ELR (cell line): ENCODE results near the gene CD2AP.
"Not testable (repeated sequence)": the region's sequence is repeated elsewhere in the genome, so short reads cannot be mapped to it uniquely, and the experiment has no call there.

Experiments used
- DNase-seq: peaks from one replicate; pipeline ENCODE4 v3.0.0-alpha.2; 2015; ENCODE audit warnings: low read depth

Gene CD2AP

GRCh38 chr6:47496935-47497579, 19.5 kb downstream of the CD2AP start:
- DNase-seq, result no peak

- DNase-seq, result no peak
Measured at GRCh38 chr6:47502920-47503319, 25.3 kb downstream of the CD2AP start.

GRCh38 chr6:47509937-47510336, 32.3 kb downstream of the CD2AP start:
- no peak for DNase-seq

- no peak for DNase-seq
Measured at GRCh38 chr6:47512872-47513271, 35.3 kb downstream of the CD2AP start.

DNA sequence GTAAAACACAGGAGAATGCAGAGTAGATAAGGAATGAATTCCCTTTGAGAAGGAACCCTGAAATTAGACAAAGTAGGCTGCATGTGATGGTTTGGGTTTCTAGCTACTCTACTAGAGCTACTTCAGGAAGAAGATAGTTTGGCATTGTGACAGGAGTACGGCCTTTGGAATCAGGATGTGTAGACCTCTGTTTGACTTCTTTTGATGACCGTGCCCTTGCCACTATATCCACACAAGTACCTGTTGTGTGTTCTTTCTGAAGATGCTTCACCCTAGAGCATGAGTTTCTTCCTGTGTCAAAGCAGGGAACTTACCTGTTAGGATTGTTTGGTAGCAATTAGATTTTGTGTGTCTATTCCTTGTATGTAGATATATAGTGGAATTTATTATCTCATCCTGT, 41.7 kb downstream of the CD2AP start:
- DNase-seq, result no peak

DNA sequence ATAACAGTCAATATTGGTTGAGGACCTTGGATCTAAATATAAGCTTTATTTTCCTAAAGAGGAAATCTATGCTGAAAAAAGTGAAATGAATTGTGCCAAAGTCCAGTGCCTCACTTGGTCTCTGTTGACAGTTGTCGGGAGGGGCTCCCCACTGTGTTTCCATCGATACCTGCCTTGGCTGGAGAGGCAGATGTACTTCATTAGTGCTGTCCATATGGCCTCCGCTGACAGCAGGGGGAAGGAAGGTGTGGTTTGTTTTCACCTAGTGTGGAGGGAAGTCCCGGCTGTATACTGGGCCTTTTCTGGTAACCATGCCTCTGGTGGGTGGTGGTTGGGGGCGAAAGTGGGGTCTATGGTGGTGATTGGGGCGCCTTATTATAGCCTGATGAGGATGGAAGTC, 42.7 kb downstream of the CD2AP start:
- no peak for DNase-seq

DNA sequence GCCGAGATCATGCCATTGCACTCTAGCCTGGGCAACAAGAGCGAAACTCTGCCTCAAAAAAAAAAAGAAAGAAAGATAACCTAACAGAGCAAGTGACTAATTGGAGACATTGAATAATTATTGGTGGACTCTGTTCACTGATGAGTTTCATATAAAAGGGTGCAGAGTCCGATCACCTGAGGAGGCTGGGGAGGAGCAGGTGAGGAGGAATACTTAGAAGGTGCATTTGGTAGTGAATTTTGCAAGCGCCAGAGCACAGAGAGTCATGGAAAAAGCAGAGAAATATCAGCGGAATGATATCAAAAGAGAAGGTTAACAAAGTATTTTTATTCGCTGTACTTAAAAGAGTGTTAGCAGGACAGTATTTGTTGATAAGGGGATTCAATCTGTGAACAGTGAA, 44.4 kb downstream of the CD2AP start:
- DNase-seq, result no peak

- DNase-seq, result no peak
Measured at GRCh38 chr6:47524136-47524845, 46.7 kb downstream of the CD2AP start.

DNA sequence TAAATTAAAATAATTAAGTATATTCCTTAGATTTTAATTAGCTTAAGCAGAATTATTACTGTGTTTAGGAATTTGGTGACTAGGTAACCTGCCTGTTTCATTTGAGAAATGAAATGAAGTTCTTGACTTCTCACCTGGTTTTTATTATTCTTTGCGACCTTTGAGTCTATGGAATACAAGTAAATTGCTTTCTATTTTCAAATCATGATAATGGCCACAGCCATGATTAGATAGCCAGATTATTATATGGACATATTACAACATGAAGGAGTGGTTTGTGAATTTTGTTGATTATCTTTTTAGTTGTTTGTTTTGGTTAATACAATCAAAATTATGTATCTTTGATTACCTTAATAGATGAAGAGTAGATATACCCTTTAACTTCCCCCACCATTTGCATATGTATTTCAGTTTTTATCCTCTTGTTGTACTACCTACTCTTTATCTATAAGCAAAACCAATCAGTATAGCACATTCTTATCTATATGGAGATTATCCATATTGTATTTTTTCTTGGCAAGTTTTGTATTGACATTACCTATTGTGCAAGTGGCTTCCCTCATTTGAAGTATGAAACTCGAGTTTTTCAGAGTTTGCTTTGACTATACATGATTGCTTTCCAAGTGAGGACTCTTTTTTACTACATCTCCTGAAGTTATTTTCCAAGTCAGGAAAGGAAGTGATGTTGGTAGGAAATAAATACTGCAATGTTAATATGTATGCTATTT, 47.9 kb downstream of the CD2AP start:
- no peak for DNase-seq

- no peak for DNase-seq
Measured at GRCh38 chr6:47527274-47527673, 49.7 kb downstream of the CD2AP start.

DNA sequence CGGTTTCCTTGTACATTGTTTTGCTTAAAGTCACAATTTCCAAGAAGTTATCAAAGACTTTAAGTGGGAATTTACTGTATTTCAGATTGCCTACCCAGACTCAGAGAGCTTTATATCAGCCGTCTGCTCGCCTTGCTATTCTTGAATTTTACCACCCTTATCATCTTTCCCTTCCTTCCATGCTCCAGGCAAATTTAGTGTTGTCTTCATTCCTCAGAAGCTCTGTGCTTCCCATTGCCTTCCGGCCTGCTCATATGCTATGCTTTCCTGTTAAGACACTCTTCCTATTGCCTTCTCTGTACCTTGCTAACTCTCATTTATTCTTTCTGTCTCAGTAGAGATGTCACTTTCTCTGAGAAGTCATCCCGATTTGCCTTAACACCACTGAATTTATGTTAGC, 52.1 kb downstream of the CD2AP start:
- DNase-seq, result no peak

- no peak for DNase-seq
Measured at GRCh38 chr6:47532981-47533585, 55.5 kb downstream of the CD2AP start.

DNA sequence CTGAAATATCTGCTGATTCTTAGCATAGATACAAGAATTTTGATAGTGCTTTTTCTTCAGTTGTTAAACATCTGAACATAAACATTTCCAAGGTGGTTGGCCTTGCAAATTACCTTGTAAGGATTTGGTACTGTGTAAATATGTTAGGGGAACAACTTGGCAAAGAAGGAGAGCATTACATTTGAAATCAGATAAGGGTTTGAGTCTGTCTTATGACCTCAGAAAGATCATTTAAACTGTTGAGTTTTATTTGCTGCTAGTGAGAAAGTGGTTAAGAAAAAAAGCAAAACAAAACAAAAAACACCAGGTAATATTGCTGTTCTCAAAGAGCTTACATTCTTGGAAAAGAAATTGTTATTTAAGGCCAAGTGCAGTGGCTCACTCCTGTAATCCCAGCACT, 56.5 kb downstream of the CD2AP start:
- no peak for DNase-seq

DNA sequence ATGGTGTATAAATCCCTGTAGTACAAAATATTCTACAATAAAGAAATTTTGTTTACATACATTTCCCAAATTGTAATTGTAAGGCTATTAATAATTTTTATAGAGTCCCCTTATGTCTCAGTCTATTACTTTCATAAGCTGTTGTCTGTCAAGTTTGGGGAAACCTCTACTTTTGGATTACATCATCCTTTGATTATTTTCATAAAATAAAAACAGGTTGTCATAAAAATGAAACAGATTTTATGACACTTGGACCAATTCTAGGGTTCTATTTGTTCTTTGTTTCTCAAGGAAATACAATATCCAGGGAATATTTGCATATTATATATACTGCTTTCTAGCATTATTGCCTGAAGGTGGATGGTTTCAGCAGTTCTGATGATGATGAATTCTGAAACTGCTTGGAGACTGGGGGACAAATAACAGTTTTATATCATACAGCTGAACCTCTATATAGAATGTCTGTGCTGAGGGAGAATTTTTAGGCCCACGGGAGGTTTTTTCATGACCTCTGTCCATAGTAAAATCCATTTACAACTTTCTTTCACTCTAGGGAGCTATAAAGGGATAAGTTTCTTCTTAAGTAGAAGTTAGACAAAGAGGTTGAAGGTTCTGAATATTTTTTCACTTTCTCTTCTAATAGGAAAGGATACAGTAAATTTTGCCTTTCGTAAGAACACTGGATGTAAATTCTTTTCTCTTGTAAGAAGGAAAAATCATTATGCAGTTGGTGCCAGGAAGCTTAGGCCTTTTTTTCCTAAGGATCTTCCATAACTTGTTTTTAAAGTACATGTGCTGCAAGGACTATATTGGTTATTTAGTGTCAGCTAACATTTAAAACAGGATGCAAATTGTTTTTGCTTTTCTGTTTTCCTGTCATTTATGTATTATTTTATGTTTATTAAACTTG, 58.0 kb downstream of the CD2AP start:
- no peak for DNase-seq

DNA sequence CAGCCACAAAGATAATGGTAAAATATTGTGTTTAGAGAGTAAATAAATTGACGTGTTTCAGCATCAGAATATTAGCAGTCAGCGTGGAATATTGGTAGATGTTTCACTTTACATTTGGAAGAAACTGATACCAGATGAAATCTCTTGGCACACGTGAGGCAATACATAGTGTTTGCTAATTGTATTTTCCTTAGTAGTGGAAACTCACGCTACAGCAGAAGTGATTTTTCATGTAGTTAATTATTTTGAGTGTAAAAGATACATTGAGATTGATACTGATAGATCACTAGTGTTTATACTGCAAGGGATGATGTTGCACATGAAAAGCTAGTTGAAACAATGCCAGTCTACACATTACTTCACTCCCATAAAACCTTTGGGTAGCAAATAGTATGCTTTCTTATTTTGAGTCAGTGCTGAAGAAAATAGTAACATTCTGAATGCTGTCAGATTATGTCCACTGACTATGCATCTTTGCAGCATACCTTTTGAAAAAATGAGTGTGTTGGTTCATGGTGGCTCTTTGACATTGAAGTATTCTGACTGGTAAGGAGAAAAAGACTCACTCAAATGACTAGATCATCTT, 59.3 kb downstream of the CD2AP start:
- no peak for DNase-seq

- DNase-seq, result no peak
Measured at GRCh38 chr6:47545223-47545622, 67.6 kb downstream of the CD2AP start.

DNA sequence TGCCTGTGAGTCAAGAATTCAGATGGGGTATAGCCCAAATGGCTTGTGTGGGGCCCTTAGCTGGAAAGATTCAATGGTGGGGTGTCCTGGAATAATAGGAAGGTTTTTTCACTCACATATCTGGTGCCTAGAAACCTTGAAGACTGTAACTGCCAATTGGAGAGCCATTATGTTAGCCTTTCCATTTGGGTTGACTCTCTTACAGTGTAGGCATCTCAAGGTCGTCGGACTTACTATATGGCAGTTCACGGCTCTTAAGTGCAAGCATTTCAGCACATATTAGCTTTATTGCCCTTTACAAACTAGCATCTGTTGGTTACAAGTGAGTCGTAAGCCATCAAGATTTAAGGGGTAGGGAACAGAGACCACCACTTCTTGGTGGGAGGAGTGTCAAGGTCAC, 74.1 kb downstream of the CD2AP start:
- no peak for DNase-seq

DNA sequence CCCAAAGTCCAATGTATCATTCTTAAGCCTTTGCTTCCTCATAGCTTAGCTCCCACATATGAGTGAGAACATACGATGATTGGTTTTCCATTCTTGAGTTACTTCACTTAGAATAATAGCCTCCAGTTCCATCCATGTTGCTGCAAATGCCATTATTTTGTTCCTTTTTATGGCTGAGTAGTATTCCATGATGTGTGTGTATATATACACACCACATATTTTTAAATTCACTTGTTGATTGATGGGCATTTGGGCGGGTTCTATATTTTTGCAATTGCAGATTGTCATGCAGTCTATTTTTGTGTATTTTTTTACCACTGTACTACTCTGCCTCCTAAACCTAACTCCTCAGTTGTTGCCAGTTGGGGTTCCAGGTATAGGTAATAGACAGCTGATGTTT, 74.7 kb downstream of the CD2AP start:
- no peak for DNase-seq

DNA sequence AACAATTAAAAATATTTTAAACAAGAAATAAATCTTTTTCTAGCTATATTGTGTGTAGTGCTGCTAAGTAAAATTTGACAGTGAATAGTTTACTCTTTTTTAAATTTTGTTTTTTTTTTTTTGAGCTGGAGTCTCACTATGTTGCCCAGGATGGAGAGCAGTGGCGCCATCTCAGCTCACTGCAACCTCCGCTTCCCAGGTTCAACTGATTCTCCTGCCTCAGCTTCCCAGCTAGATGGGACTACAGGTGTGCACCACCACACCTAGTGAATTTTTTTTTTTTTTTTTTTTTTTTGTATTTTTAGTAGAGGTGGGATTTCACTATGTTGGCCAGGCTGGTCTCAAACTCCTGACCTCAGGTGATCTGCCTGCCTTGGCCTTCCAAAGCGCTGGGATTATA, 75.7 kb downstream of the CD2AP start:
- not testable (repeated sequence) for DNase-seq

DNA sequence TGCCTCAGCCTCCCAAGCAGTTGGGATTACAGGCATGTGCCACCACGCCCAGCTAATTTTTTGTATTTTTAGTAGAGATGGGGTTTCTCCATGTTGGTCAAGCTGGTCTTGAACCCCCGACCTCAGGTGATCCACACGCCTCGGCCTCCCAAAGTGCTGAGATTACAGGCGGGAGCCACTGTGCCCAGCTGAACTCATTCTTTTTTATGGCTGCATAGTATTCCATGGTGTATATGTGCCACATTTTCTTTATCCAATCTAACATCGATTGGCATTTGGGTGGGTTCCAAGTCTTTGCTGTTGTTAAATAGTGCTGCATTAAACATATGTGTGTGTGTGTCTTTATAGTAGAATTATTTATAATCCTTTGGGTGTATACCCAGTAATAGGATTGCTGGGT, 78.9 kb downstream of the CD2AP start:
- DNase-seq, result not testable (repeated sequence)

GRCh38 chr6:47563162-47563561, 85.6 kb downstream of the CD2AP start:
- no peak for DNase-seq
